Fibroblast of lung (primary cell): ENCODE data around the gene EXD1.
"Not testable (repeated sequence)": the region's sequence is repeated elsewhere in the genome, so short reads cannot be mapped to it uniquely, and the experiment has no call there.

Source experiments
- EZH2 ChIP-seq: IDR thresholded peaks from 2 replicates; pipeline ENCODE4 v1.5.1; 2012; ENCODE audit warnings: low read length, control low read depth, mild to moderate bottlenecking; ENCODE audit errors: missing control alignments
- TF ChIP-seq, protein P1 (sequence below), 2 donors: IDR thresholded peaks in 1 of 2; conservative IDR thresholded peaks in 1 of 2; 1 replicate in 1 of 2; 2 replicates in 1 of 2; pipeline ENCODE4 v1.5.1; 2011 to 2012; ENCODE audit warnings: low read length in 2 of 2, control low read depth in 1 of 2, inconsistent platforms in 1 of 2, low read depth in 1 of 2, mild to moderate bottlenecking in 1 of 2

DNA sequence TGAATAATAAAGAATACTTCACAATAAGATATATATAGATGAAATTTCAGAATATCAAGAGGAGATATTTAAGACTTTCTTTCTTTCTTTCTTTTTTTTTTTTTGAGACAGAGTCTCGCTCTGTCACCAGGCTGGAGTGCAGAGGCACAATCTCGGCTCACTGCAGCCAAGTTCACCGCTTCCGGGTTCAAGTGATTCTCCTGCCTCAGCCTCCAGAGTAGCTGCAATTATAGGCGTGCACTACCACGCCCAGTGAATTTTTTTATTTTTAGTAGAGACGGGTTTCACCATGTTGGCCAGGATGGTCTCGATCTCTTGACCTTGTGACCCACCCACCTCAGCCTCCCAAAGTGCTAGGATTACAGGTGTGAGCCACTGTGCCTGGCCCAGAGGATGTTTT, 20.2 kb upstream of the EXD1 start:
- TF ChIP-seq, protein P1, sequence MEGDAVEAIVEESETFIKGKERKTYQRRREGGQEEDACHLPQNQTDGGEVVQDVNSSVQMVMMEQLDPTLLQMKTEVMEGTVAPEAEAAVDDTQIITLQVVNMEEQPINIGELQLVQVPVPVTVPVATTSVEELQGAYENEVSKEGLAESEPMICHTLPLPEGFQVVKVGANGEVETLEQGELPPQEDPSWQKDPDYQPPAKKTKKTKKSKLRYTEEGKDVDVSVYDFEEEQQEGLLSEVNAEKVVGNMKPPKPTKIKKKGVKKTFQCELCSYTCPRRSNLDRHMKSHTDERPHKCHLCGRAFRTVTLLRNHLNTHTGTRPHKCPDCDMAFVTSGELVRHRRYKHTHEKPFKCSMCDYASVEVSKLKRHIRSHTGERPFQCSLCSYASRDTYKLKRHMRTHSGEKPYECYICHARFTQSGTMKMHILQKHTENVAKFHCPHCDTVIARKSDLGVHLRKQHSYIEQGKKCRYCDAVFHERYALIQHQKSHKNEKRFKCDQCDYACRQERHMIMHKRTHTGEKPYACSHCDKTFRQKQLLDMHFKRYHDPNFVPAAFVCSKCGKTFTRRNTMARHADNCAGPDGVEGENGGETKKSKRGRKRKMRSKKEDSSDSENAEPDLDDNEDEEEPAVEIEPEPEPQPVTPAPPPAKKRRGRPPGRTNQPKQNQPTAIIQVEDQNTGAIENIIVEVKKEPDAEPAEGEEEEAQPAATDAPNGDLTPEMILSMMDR (conservative IDR thresholded peaks at IDR 0.05 in 1 of 2, IDR thresholded peaks at IDR 0.05 in 1 of 2; ENCODE audit: low read depth in 1 of 2, low read length in 2 of 2), result not testable (repeated sequence)
- not testable (repeated sequence) for TF ChIP-seq EZH2
